HG03521 (cell line): ENCODE data around the gene RPL28.

Experiments used
- ATAC-seq: cut with Tn5 transposase; IDR thresholded peaks from one replicate; pipeline ENCODE4 v1.9.1; 2021; ENCODE audit warnings: mild to moderate bottlenecking, moderate library complexity; ENCODE audit not compliant: unreplicated experiment

Gene RPL28

DNA sequence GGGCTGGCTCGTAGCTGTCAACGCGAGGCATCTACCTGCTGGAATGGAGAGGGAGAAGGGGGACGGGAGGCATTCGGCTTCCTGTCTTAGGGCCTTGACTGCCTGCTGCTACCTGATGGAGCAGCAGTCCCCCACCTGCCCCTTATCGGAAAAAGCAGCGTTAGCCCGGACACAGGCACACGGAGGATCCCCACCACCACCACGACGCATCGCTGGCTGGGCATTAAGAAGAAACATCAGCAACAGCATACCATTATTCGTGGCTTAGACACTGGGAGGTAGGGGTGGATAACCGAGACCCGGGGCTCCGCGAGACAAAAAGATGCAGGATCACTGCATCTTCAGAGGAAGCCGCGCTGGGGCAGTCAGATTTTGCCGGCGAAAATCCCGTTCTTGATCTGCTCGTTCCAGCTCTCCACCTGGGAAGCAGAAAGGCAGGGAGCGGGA is 32.4 kb upstream of the RPL28 start:
- no peak for ATAC-seq

DNA sequence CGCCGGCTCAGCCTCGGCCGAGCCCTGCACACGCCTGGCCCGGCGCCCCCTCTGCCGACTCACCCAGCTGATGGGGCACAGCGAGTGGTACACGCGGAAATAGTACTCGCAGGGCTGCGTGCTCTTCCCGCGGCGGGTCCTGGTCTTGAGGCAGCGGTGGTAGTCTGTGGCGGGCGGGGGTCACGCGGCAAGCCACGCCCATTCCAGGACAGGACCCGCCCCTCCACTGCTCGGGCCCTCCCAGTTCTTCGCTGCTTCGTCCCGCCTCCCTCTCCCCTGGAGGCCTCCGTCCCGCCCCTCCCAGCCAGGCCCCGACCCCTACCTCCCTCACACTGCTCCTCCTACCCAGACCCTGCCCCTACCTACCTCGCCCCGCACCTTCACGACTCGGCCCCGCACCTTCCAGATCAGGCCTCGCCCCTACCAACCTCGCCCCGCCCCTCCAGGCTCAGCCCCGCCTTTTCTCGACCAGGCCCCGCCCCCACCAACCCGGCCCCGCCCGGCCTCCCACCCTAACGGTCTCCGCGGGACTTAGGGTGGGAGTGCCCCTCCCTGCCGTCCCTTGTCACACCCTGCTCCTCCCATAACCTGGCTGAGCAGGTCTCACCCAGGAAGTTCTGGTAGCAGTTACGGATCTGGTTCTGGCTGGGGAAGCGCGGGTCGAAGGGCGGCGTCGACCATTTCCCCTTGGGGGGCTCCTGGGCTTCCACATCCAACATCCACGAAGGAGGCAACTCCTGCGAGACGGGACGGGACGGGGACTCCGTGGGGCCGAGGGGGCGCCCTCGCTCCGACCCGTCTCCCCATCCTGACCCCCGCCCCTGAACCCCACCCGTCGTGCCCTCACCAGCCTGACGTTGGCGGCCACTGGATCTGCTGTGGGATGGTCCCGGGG is 31.7 kb upstream of the RPL28 start:
- no peak for ATAC-seq

- ATAC-seq, result no peak
Measured at GRCh38 chr19:55354698-55355212, 31.0 kb upstream of the RPL28 start, which contains the start of gene COX6B2. Gene COX6B2 (minus strand): TSS chr19:55354719. CDS start chr19:55354521, 198 bp downstream.

DNA sequence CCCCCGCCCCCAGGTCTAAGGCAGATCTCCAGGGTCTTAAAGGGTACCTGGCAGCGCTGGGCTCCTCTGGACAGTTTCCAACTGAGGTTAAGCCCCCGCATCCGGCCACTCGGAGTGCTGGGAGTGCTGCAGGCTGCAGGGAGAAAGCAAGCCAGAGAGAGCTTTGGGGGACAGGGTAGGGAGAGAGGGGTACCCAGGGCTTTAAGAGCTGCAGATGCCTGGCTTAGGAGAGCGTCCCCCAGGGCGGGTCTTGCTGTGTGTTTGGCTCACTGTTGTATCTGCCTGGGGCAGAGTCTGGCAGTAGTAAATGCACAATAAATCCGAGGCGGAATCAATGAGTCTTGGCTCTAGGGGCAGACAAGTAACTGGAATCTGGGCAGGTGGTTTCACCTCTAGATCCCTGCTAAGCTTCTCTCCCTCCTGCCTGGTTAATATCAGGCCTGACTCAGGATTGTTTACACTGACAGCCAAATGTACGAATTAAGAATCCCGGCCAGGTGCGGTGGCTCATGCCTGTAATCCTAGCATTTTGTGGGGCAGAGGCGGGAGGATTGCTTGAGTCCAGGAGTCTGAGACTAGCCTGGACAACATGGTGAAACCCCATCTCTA is 30.4 kb upstream of the RPL28 start:
- ATAC-seq, result no peak

GRCh38 chr19:55358493-55358892 is 27.2 kb upstream of the RPL28 start:
- ATAC-seq, result no peak

DNA sequence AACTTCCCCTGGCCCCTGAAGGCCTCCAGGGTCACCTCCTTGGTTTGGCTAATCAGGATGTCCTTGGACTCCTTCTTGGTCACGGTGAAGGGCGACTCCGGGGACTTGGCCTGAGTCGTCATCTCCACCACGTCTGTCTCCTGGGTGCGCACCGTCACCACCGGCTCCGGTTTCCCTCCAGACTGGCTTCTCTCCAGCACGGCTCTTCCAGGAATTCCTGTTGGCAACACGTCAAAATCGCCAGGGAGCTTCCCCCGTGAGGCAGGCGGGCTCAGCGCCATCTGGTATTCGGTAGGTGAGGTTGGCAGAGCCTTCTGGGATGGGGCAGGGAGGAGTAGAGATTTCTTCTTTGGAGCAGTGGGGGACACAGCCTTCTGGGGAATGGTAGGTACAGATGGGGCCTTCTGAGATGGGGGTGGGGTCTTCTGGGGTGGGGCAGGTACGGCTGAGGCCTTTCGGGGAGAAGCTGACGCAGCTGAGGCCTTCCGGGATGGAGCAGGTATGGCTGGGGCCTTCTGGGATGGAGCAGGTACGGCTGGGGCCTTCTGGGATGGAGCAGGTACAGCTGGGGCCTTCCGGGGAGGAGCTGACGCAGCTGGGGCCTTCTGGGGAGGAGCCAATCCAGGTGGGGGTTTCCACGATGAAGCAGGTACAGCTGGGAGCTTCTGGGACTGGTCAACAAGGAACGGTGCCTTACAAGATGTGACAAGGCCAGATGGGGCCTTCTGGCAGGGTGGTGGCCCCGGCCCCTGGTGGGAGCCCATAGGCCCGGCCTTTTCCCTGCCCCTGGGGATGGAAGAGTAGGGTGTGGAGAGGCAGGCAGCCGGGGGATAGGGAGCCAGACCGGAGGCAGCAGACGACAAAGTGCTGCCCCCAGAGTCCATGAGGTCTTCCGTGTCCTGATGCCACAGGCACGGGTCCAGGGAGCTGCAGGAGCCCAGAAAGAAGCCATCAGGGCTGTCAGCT is 26.5 kb upstream of the RPL28 start:
- no peak for ATAC-seq

DNA sequence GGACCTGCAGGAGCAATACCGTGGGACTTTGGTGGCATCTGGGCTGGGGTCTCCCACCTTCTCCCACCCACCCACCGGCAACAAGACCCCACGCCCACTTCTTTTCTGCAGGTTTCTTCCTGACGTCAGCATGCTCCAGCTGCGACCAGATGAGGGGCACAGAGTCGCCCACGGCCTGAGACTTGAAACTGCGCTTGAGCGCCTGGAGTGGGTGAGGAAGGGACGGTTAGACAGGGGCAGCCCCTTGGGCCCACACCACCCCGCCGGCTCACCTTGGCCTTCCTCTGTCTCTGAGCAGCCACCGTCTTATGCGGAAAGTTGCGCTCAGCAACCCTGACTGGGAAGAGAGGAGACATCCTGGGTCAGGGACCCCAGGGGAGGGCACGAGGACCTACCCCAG is 24.8 kb upstream of the RPL28 start:
- ATAC-seq, result no peak

GRCh38 chr19:55362174-55362989 is 23.4 kb upstream of the RPL28 start:
- ATAC-seq, result no peak

DNA sequence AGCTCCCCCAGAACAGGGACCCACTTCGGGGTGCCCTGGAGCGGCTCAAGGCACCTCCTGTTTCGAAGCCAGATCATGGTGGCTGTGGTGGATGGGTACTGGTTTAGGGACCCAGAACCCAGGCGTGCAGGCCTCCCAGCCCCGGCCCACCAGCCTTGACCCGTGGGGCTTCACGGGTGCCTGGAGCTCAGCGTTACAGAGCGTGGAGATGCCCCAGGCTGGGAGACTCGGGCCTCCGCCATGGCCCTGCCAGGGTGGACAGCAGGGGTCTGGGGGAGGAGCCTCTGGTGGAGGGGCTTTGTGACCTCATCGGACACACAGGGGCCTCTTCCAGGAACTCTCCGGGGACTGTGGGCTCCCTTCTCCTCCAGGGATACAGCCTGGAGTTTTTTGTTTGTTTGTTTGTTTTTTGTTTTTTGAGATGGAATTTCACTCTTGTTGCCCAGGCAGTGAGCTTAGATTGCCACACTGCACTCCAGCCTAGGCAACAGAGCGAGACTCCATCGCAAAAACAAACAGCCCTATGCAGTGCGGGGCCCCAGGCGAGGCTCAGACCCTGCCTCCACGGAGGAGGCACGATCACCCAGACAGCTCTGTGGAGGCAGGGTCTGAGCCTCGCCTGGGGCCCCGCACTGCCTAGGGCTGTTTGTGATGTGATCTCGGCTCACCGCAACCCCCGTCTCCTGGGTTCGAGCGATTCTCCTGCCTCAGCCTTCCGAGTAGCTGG is 22.6 kb upstream of the RPL28 start, which contains the start of gene GARIN5B:
Gene GARIN5B (minus strand): TSS at position 271 of the 727 bp plus-strand sequence. CDS start 194 bp downstream, at position 77.
- ATAC-seq, result no peak

- ATAC-seq, result no peak
Measured at GRCh38 chr19:55365245-55365644, 20.5 kb upstream of the RPL28 start.

GRCh38 chr19:55365964-55366363 is 19.8 kb upstream of the RPL28 start:
- ATAC-seq, result no peak

- ATAC-seq, result no peak
Measured at GRCh38 chr19:55366790-55367189, 18.9 kb upstream of the RPL28 start.

DNA sequence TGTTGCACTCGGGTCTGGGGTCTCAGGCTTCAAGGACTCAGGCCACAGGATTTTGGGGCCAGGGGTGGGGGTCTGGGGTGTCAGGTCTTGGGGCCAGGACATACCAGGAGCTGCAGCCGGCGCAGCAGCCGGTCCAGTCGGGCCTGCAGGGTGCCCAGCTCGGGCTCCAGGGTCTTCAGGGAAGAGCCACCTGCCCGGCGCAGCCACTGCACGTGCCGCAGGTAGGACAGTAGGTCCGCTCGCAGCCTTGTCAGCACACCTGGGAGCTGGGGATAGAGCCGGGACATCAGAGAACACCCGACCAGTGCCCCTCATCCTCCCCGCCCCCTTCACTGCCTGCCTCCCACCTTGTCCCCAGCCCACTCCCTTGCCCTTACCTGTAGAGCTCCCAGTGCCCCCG is 17.6 kb upstream of the RPL28 start:
- ATAC-seq, result no peak

DNA sequence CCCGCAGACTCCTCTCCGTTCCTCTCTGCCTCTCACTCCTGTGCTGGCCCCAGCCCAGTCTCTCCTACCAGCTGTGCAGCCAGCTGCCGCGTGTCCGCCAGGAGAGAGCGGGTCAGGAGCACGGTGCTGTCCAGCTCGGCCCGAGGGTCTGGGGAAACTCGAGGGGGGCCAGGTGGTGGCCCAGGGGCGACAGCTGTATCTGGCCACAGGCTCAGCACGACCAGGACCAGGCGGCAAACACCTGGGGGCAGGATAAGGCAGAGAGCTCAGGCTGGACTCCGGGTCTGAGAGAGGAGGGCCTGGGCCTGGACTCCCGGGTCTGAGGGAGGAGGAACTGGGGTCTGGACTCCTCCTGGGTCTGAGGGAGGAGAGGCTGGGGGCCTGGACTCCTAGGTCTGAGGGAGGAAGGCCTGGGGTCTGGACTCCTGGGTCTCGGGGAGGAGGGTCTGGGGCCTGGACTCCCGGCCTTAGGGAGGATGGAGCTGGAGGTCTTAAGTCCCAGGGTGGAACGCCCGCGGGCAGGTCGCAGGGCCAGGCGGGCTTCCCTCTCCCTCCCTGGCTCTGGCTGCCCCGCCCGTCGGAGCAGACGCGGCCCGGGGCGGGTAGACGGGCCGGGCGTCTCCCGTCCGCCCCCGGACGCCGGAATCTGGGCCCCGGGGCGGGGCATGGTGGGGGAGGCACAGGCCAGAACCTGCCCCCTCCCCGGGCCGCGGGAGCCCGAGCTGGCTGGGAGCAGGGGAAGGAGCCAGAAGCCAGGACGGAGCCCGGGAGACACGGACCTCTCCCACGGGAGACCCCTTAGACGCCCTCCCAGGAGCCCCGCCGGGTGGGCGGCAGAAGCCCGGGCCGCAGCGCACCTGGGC is 16.8 kb upstream of the RPL28 start:
- ATAC-seq, result no peak

- ATAC-seq, result no peak
Measured at GRCh38 chr19:55369653-55370304, 16.0 kb upstream of the RPL28 start.

- no peak for ATAC-seq
Measured at GRCh38 chr19:55370305-55370988, 15.3 kb upstream of the RPL28 start, which contains the start of gene IL11. Gene IL11 (minus strand): TSS chr19:55370463. CDS start chr19:55370310, 153 bp downstream.
